Esophagus (tissue), 2 donors: ENCODE results near the gene FRMD8. TPM values are rescaled to one million over a fixed set of nuclear protein-coding genes. Genes with fewer than 3 reads are reported as not detected.

Source experiments
- H3K27ac ChIP-seq, 2 donors: one replicate each; pipeline ENCODE4 v1.5.1; 2013; ENCODE audit warnings: low read depth in 2 of 2, mild to moderate bottlenecking in 2 of 2, inconsistent platforms in 1 of 2, low read length in 1 of 2, moderate library complexity in 1 of 2
- H3K27me3 ChIP-seq, 2 donors: one replicate each; pipeline ENCODE4 v1.6.1; 2013; ENCODE audit warnings: low read length in 2 of 2, control low read depth in 1 of 2, mild to moderate bottlenecking in 1 of 2; ENCODE audit not compliant: insufficient read depth in 2 of 2, control insufficient read depth in 1 of 2
- H3K36me3 ChIP-seq, 2 donors: one replicate each; pipeline ENCODE4 v1.6.1; 2013; ENCODE audit warnings: low read length in 1 of 2; ENCODE audit not compliant: control insufficient read depth in 2 of 2, insufficient read depth in 2 of 2
- H3K4me1 ChIP-seq, 2 donors: one replicate each; pipeline ENCODE4 v1.6.1; 2013; ENCODE audit warnings: low read length in 1 of 2; ENCODE audit not compliant: control insufficient read depth in 2 of 2, insufficient read depth in 2 of 2
- H3K4me3 ChIP-seq, 2 donors: one replicate each; pipeline ENCODE4 v1.5.1; 2013; ENCODE audit warnings: low read length in 2 of 2, mild to moderate bottlenecking in 2 of 2, low read depth in 1 of 2, moderate library complexity in 1 of 2
- H3K9me3 ChIP-seq, 2 donors: one replicate each; pipeline ENCODE4 v1.6.1; 2013; ENCODE audit warnings: mild to moderate bottlenecking in 2 of 2, low read depth in 1 of 2, low read length in 1 of 2, moderate library complexity in 1 of 2; ENCODE audit not compliant: control insufficient read depth in 2 of 2, insufficient read depth in 1 of 2
- WGBS, 2 donors: extraction: QIAGEN DNeasy Blood & Tissue Kit; methylation state at CpG; one replicate each; pipeline ENCODE4 v1.1.7; 2013; 5-methylcytosine and 5-hydroxymethylcytosine counted together
- polyA plus RNA-seq, 2 donors: library from polyadenylated mRNA; stranded (reverse); fragments of 200-250 nt; gene quantifications; one replicate each; pipeline ENCODE4 v1.2.3, GENCODE V29; 2013
- donor health status: healthy with polysubstance abuse.
- donor health status: Bipolar disorder and iron deficiency.

FRMD8 gene
- polyA plus RNA-seq, 2 donors, result 25.2 to 27.8 TPM

DNA sequence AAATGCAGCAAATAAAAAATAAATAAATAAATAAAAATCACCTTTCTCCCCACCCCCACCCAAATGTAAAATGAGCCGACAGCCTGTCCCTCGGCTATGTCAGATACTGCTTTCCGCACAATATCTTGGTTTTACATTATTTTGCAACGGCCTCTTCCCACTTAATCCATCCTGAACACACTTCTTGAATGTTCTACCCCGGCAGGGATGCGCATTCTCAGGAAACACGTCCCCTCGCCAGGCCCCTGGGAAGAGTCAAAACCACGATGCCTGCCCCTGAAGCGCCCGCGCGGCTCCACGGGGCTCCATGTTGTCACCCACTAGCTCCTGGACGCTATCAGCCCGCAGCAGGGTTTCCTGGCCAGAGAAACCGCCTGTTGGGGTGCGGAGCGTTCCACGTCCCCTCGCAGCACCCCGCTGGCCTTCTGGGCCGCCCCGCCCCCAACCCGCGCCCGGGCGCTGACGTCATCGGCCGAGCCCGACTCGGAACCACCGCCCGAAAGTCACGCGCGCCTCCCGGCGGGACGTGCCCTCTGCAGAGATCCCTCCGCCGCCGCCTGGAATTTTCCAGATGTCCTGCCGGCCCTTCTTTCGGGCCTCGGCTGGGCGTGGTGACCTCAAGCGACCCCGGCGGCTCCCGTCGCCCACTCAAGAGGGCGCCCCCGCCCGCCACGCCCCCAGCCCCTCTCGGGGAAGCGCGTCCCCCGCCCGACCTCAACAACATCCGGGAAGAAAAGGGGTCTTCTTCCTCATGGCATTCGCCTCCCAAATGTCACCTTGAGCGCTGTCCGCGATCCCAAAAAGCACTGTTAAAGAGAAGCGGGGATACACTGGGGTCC, 35.6 kb downstream of the FRMD8 start:
- peaks cover 8 to 20% of the 10 kb centered on the region in 2 donors for H3K4me1 ChIP-seq
- no peaks in the 10 kb centered on the region for H3K27me3 ChIP-seq
- peak overlapping the region; percentile 99 for H3K27ac ChIP-seq
- 1% methylated on average over 67 to 68 of the region's 68 CpGs for WGBS, 2 donors
- peak overlapping the region; percentile 87 to 100 for H3K4me3 ChIP-seq
- no peaks in the 10 kb centered on the region for H3K9me3 ChIP-seq
- peaks cover 0 to 5% of the 10 kb centered on the region in 2 donors for H3K36me3 ChIP-seq

DNA sequence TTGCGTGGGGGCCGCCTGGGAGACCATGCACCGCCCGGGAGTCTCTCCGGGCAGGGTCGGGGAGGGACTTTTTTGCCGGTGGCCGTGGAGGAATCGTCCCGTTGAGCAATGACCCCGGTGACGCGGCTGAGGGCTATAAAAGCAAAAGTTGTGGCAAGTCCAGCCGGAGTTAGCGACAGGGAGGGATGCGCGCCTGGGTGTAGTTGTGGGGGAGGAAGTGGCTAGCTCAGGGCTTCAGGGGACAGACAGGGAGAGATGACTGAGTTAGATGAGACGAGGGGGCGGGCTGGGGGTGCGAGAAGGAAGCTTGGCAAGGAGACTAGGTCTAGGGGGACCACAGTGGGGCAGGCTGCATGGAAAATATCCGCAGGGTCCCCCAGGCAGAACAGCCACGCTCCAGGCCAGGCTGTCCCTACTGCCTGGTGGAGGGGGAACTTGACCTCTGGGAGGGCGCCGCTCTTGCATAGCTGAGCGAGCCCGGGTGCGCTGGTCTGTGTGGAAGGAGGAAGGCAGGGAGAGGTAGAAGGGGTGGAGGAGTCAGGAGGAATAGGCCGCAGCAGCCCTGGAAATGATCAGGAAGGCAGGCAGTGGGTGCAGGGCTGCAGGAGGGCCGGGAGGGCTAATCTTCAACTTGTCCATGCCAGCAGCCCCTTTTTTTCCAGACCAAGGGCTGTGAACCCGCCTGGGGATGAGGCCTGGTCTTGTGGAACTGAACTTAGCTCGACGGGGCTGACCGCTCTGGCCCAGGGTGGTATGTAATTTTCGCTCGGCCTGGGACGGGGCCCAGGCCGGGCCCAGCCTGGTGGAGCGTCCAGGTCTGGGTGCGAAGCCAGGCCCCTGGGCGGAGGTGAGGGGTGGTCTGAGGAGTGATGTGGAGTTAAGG, 36.4 kb downstream of the FRMD8 start, which contains the start of gene NEAT1:
Gene NEAT1 (plus strand): TSS at position 166 of the 883 bp plus-strand sequence.
- H3K4me3 ChIP-seq, result peak within 1 kb of the TSS; percentile 87 to 100
- H3K36me3 ChIP-seq, result peaks cover 0 to 5% of the 10 kb centered on the region in 2 donors
- peak within 1 kb of the TSS; percentile 99 for H3K27ac ChIP-seq
- H3K9me3 ChIP-seq, result no peaks in the 10 kb centered on the region
- H3K4me1 ChIP-seq, result peaks cover 6 to 13% of the 10 kb centered on the region in 2 donors
- whole genome bisulfite sequencing, 2 donors, result 1% methylated on average over 39 to 40 of the region's 40 CpGs
- no peaks in the 10 kb centered on the region for H3K27me3 ChIP-seq

DNA sequence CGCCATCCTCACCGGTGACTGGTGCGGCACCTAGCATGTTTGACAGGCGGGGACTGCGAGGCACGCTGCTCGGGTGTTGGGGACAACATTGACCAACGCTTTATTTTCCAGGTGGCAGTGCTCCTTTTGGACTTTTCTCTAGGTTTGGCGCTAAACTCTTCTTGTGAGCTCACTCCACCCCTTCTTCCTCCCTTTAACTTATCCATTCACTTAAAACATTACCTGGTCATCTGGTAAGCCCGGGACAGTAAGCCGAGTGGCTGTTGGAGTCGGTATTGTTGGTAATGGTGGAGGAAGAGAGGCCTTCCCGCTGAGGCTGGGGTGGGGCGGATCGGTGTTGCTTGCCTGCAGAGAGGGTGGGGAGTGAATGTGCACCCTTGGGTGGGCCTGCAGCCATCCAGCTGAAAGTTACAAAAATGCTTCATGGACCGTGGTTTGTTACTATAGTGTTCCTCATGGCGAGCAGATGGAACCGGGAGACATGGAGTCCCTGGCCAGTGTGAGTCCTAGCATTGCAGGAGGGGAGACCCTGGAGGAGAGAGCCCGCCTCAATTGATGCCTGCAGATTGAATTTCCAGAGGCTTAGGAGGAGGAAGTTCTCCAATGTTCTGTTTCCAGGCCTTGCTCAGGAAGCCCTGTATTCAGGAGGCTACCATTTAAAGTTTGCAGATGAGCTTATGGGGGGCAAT, 37.2 kb downstream of the FRMD8 start:
- Histone ChIP-seq H3K36me3 (peaks cover 0 to 5% of the 10 kb centered on the region in 2 donors), H3K4me1 (peaks cover 2 to 8% of the 10 kb centered on the region in 2 donors)

DNA sequence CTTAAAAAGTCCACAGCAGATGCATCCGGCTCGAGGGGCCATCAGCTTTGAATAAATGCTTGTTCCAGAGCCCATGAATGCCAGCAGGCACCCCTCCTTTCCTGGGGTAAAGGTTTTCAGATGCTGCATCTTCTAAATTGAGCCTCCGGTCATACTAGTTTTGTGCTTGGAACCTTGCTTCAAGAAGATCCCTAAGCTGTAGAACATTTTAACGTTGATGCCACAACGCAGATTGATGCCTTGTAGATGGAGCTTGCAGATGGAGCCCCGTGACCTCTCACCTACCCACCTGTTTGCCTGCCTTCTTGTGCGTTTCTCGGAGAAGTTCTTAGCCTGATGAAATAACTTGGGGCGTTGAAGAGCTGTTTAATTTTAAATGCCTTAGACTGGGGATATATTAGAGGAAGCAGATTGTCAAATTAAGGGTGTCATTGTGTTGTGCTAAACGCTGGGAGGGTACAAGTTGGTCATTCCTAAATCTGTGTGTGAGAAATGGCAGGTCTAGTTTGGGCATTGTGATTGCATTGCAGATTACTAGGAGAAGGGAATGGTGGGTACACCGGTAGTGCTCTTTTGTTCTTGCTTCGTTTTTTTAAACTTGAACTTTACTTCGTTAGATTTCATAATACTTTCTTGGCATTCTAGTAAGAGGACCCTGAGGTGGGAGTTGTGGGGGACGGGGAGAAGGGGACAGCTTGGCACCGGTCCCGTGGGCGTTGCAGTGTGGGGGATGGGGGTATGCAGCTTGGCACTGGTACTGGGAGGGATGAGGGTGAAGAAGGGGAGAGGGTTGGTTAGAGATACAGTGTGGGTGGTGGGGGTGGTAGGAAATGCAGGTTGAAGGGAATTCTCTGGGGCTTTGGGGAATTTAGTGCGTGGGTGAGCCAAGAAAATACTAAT, 38.0 kb downstream of the FRMD8 start:
- Histone ChIP-seq H3K9me3 (no peaks in the 10 kb centered on the region), H3K4me3 (peak overlapping the region; percentile 87 to 100), H3K36me3 (peaks cover 0 to 5% of the 10 kb centered on the region in 2 donors), H3K4me1 (peaks cover 2 to 4% of the 10 kb centered on the region in 2 donors), H3K27ac (peak overlapping the region; percentile 99), H3K27me3 (no peaks in the 10 kb centered on the region)
- 0 to 3% methylated on average over 18 of the region's 18 CpGs for WGBS, 2 donors

More for the DNA sequence above, 37.2 kb downstream of the FRMD8 start:
- H3K4me3 ChIP-seq, result peak overlapping the region; percentile 87 to 100
- H3K9me3 ChIP-seq, result no peaks in the 10 kb centered on the region
- no peaks in the 10 kb centered on the region for H3K27me3 ChIP-seq
- peak overlapping the region; percentile 99 for H3K27ac ChIP-seq
- 1 to 6% methylated on average over 19 of the region's 19 CpGs for WGBS, 2 donors

DNA sequence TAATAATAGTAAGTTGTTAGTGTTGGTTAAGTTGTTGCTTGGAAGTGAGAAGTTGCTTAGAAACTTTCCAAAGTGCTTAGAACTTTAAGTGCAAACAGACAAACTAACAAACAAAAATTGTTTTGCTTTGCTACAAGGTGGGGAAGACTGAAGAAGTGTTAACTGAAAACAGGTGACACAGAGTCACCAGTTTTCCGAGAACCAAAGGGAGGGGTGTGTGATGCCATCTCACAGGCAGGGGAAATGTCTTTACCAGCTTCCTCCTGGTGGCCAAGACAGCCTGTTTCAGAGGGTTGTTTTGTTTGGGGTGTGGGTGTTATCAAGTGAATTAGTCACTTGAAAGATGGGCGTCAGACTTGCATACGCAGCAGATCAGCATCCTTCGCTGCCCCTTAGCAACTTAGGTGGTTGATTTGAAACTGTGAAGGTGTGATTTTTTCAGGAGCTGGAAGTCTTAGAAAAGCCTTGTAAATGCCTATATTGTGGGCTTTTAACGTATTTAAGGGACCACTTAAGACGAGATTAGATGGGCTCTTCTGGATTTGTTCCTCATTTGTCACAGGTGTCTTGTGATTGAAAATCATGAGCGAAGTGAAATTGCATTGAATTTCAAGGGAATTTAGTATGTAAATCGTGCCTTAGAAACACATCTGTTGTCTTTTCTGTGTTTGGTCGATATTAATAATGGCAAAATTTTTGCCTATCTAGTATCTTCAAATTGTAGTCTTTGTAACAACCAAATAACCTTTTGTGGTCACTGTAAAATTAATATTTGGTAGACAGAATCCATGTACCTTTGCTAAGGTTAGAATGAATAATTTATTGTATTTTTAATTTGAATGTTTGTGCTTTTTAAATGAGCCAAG, 38.9 kb downstream of the FRMD8 start:
- no peaks in the 10 kb centered on the region for H3K9me3 ChIP-seq

DNA sequence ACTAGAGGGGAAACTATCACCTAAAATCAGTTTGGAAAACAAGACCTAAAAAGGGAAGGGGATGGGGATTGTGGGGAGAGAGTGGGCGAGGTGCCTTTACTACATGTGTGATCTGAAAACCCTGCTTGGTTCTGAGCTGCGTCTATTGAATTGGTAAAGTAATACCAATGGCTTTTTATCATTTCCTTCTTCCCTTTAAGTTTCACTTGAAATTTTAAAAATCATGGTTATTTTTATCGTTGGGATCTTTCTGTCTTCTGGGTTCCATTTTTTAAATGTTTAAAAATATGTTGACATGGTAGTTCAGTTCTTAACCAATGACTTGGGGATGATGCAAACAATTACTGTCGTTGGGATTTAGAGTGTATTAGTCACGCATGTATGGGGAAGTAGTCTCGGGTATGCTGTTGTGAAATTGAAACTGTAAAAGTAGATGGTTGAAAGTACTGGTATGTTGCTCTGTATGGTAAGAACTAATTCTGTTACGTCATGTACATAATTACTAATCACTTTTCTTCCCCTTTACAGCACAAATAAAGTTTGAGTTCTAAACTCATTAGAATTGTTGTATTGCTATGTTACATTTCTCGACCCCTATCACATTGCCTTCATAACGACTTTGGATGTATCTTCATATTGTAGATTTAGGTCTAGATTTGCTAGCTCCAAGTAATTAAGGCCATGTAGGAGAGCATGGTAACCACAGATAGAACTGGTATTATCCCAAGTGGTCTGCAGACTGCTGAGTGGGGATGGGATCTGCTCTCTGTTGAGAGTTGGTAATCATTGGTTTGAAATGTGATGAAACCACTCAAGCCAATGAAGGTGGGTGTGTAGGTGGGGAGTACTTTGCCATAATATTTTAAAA, 39.8 kb downstream of the FRMD8 start:
- Histone ChIP-seq H3K9me3 (no peaks in the 10 kb centered on the region), H3K27ac (peak overlapping the region; percentile 86 to 93), H3K4me1 (peaks cover 2 to 4% of the 10 kb centered on the region in 2 donors), H3K36me3 (peaks cover 0 to 5% of the 10 kb centered on the region in 2 donors), H3K4me3 (peak overlapping the region; percentile 32 to 100), H3K27me3 (no peaks in the 10 kb centered on the region)
- WGBS, 2 donors, result 1 to 4% methylated on average over 9 of the region's 9 CpGs

More for the DNA sequence above, 38.9 kb downstream of the FRMD8 start:
- peak overlapping the region; percentile 99 for H3K27ac ChIP-seq
- WGBS, 2 donors, result 1 to 6% methylated on average over 9 of the region's 9 CpGs
- H3K4me1 ChIP-seq, result peaks cover 2 to 4% of the 10 kb centered on the region in 2 donors
- H3K36me3 ChIP-seq, result peaks cover 0 to 5% of the 10 kb centered on the region in 2 donors
- H3K27me3 ChIP-seq, result no peaks in the 10 kb centered on the region
- peak overlapping the region; percentile 87 to 100 for H3K4me3 ChIP-seq

DNA sequence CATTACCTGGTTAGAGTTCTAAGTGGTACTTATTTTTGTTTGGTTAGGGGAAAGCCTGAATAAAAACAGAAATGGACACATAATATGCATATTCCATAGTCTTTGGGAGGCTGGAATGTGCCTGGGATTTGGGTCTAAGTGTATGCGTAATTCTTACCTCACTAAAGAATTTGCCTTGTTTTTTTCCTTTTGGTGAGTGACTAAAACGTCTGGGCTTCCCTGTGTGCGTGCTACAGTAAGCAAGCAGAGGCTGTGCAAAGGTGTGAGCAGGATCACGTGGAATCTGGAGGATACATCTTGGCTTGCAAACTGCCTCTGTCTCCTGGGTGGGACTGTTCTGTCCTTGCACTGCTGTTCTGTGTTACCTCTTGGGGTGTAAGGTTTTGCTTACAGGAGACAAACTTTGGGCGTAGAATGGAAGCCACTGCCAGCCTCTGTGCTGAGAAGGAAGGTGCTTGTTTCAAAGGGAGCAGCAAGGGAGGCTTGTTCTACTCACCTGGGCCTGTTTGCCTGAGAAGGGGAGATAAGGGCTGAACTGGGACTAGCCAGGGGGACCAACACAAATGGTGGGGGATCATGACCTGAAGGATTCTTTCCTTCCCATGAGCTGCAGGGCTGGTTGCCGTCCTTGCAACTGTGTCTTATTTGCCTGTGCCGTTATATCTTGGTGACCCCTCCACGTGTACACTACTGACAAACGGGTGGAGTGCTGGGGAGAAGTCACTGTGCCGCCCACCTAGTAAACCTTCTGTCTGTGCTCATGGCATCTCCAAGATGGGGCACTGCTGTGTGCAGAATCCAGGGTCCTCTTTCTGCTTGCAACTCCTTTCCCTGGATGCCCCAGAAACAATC, 40.6 kb downstream of the FRMD8 start:
- Histone ChIP-seq H3K36me3 (peaks cover 0 to 5% of the 10 kb centered on the region in 2 donors), H3K9me3 (no peaks in the 10 kb centered on the region), H3K27me3 (no peaks in the 10 kb centered on the region), H3K4me1 (peaks cover 2 to 4% of the 10 kb centered on the region in 2 donors), H3K4me3 (peak overlapping the region; percentile 32 to 100), H3K27ac (peak overlapping the region; percentile 70 to 96)
- 7 to 15% methylated on average over 10 of the region's 10 CpGs for WGBS, 2 donors
